IMR-90 (cell line): ENCODE measurements around the gene FMNL3. TPM values are rescaled to one million over a fixed set of nuclear protein-coding genes. Genes with fewer than 3 reads are reported as not detected.

Experiments
- ATAC-seq: fragments of 200-7000 bp; cut with Tn5 transposase; 2 replicates; pipeline ENCODE4 v1.9.1; 2020; ENCODE audit warnings: low read depth, mild to moderate bottlenecking, moderate library complexity
- BruUV-seq: library from RNA; stranded (reverse); fragments of 400-500 nt; replicated peaks from 2 replicates; lab custom pipeline; 2021; lab: Mats Ljungman, UMichigan
- CTCF ChIA-PET: fragments of 300-600 bp; formaldehyde crosslinking; extraction: SDS; loops from one replicate; lab custom pipeline; 2021; ENCODE audit warnings: antibody characterized with exemption; lab: Yijun Ruan, JAX
- POLR2A ChIA-PET: fragments of 300-600 bp; sonication (Branson Sonifier 250); formaldehyde crosslinking; loops from one replicate; lab custom pipeline; 2022; ENCODE audit warnings: antibody characterized with exemption; ENCODE audit not compliant: unreplicated experiment; lab: Charles Lee
- DNase-seq: peaks from one replicate; pipeline ENCODE4 v3.0.0; 2013
- H2AFZ ChIP-seq: replicated peaks from 2 replicates; pipeline ENCODE3; 2013; ENCODE audit warnings: low read length, mild to moderate bottlenecking; ENCODE audit not compliant: poor library complexity
- H2AK5ac ChIP-seq: 2 replicates; pipeline ENCODE4 v1.6.1; 2013; ENCODE audit warnings: low read depth, low read length, inconsistent platforms
- H2AK9ac ChIP-seq: replicated peaks from 2 replicates; pipeline ENCODE3; 2013; ENCODE audit warnings: mild to moderate bottlenecking, low read depth, low read length, moderate library complexity; ENCODE audit not compliant: poor library complexity
- H2BK120ac ChIP-seq: 2 replicates; pipeline ENCODE4 v1.6.1; 2013; ENCODE audit warnings: low read depth, low read length, inconsistent platforms
- H2BK15ac ChIP-seq: 3 replicates; pipeline ENCODE4 v1.6.1; 2013; ENCODE audit warnings: low read depth, low read length, inconsistent platforms
- H2BK20ac ChIP-seq: 2 replicates; pipeline ENCODE4 v1.6.1; 2013; ENCODE audit warnings: low read depth, mild to moderate bottlenecking, inconsistent platforms, low read length, moderate library complexity
- H2BK5ac ChIP-seq: 2 replicates; pipeline ENCODE4 v1.6.1; 2013; ENCODE audit warnings: mild to moderate bottlenecking, low read depth, low read length, inconsistent platforms; ENCODE audit not compliant: poor library complexity, severe bottlenecking
- H3K14ac ChIP-seq: replicated peaks from 2 replicates; pipeline ENCODE4 v1.6.1; 2013; ENCODE audit warnings: low read depth, low read length, inconsistent platforms
- H3K18ac ChIP-seq: 2 replicates; pipeline ENCODE4 v1.6.1; 2013; ENCODE audit warnings: low read depth, low read length, control low read depth
- H3K23ac ChIP-seq: 2 replicates; pipeline ENCODE4 v1.6.1; 2013; ENCODE audit warnings: low read depth, low read length, inconsistent platforms
- H3K27ac ChIP-seq: 2 replicates; pipeline ENCODE4 v1.5.1; 2013; ENCODE audit warnings: mild to moderate bottlenecking, control low read depth, low read length; ENCODE audit not compliant: insufficient read depth
- H3K27me3 ChIP-seq: 2 replicates; pipeline ENCODE4 v1.6.1; 2013; ENCODE audit warnings: low read length; ENCODE audit not compliant: control insufficient read depth, insufficient read depth
- H3K36me3 ChIP-seq: 2 replicates; pipeline ENCODE4 v1.6.1; 2013; ENCODE audit warnings: low read length, mixed read lengths; ENCODE audit not compliant: control insufficient read depth, insufficient read depth
- H3K4ac ChIP-seq: 2 replicates; pipeline ENCODE4 v1.6.1; 2013; ENCODE audit warnings: low read depth, low read length, inconsistent platforms
- H3K4me1 ChIP-seq: 2 replicates; pipeline ENCODE4 v1.6.1; 2013; ENCODE audit warnings: low read length, mixed read lengths; ENCODE audit not compliant: control insufficient read depth, insufficient read depth
- H3K4me2 ChIP-seq: 2 replicates; pipeline ENCODE4 v1.6.1; 2013; ENCODE audit warnings: low read depth, mild to moderate bottlenecking, control low read depth, low read length, moderate library complexity
- H3K4me3 ChIP-seq: 2 replicates; pipeline ENCODE4 v1.5.1; 2013; ENCODE audit warnings: low read depth, mild to moderate bottlenecking, control low read depth, low read length, moderate library complexity; ENCODE audit not compliant: insufficient read depth
- H3K56ac ChIP-seq: 2 replicates; pipeline ENCODE4 v1.6.1; 2013; ENCODE audit warnings: low read length, inconsistent platforms; ENCODE audit not compliant: insufficient read depth; ENCODE audit errors: extremely low read depth
- H3K79me1 ChIP-seq, 2 experiments: 2 replicates each; pipeline ENCODE4 v1.6.1; 2013; ENCODE audit warnings: low read length in 2 of 2, inconsistent platforms in 1 of 2, low read depth in 1 of 2
- H3K9ac ChIP-seq: 2 replicates; pipeline ENCODE4 v1.6.1; 2013; ENCODE audit warnings: low read depth, low read length, control low read depth
- H3K9me1 ChIP-seq: 2 replicates; pipeline ENCODE4 v1.6.1; 2013; ENCODE audit warnings: low read length, inconsistent platforms; ENCODE audit not compliant: insufficient read depth
- H3K9me3 ChIP-seq: 2 replicates; pipeline ENCODE4 v1.6.1; 2013; ENCODE audit warnings: low read length; ENCODE audit not compliant: control insufficient read depth, insufficient read depth
- H4K20me1 ChIP-seq: 2 replicates; pipeline ENCODE4 v1.6.1; 2013; ENCODE audit warnings: low read length, inconsistent platforms; ENCODE audit not compliant: insufficient read depth
- H4K5ac ChIP-seq: 2 replicates; pipeline ENCODE4 v1.6.1; 2013; ENCODE audit warnings: mild to moderate bottlenecking, low read depth, low read length, control low read depth
- H4K8ac ChIP-seq, 2 experiments: 2 replicates each; pipeline ENCODE4 v1.6.1; 2013; ENCODE audit warnings: low read depth in 2 of 2, low read length in 2 of 2, control low read depth in 1 of 2, inconsistent platforms in 1 of 2
- H4K91ac ChIP-seq: 2 replicates; pipeline ENCODE4 v1.6.1; 2013; ENCODE audit warnings: low read depth, low read length, inconsistent platforms; ENCODE audit not compliant: insufficient read depth
- CEBPB ChIP-seq: IDR thresholded peaks from 2 replicates; pipeline ENCODE4 v1.6.1; 2012; ENCODE audit warnings: low read depth, low read length, improper control_type of control experiment
- MAFK ChIP-seq: IDR thresholded peaks from 2 replicates; pipeline ENCODE4 v1.6.1; 2012; ENCODE audit warnings: low read depth, low read length, improper control_type of control experiment
- RFX5 ChIP-seq: IDR thresholded peaks from 2 replicates; pipeline ENCODE4 v1.8.0; 2012; ENCODE audit warnings: low read depth, mild to moderate bottlenecking, low read length, moderate library complexity
- WGBS, 2 experiments: methylation state at CpG; one replicate each; pipeline versions ENCODE4 v1.1.5 to v1.1.7; 2013; ENCODE audit warnings: missing lambda C conversion rate in 2 of 2; ENCODE audit not compliant: insufficient read length in 1 of 2; ENCODE audit errors: extremely low coverage in 2 of 2; 5-methylcytosine and 5-hydroxymethylcytosine counted together
- dilution Hi-C: fragments of 300-500 bp; cut with HindIII; formaldehyde crosslinking; loops from one replicate; pipeline ENCODE4 v1.14.3; 2018; ENCODE audit warnings: low sequenced_read_pairs; ENCODE audit not compliant: unreplicated experiment
- in situ Hi-C: fragments of 300-500 bp; cut with MboI; formaldehyde crosslinking; loops from 3 replicates; pipeline ENCODE4 v1.14.3; 2019; ENCODE audit warnings: low sequenced_read_pairs, inconsistent platforms, mixed read lengths
- intact Hi-C: fragments of 100-400 bp; cut with micrococcal nuclease; formaldehyde crosslinking; loops from 2 replicates; pipeline ENCODE4 v1.10.0; 2022
- polyA plus RNA-seq, 3 experiments: library from polyadenylated mRNA; depleted of rRNA; stranded (reverse); fragments of >200 nt; gene quantifications; 2 replicates each; pipeline ENCODE4 v1.2.3, GENCODE V29; 2012; ENCODE audit warnings: low replicate concordance in 1 of 3
- total RNA-seq: library from RNA; depleted of rRNA; stranded (reverse); fragments of >200 nt; gene quantifications from 2 replicates; pipeline ENCODE4 v1.2.3, GENCODE V29; 2012

The FMNL3 gene
- total and polyA plus RNA-seq, 2 of the 4 experiments (the other 2 are of a cell fraction): 16.3 to 36.4 TPM

DNA sequence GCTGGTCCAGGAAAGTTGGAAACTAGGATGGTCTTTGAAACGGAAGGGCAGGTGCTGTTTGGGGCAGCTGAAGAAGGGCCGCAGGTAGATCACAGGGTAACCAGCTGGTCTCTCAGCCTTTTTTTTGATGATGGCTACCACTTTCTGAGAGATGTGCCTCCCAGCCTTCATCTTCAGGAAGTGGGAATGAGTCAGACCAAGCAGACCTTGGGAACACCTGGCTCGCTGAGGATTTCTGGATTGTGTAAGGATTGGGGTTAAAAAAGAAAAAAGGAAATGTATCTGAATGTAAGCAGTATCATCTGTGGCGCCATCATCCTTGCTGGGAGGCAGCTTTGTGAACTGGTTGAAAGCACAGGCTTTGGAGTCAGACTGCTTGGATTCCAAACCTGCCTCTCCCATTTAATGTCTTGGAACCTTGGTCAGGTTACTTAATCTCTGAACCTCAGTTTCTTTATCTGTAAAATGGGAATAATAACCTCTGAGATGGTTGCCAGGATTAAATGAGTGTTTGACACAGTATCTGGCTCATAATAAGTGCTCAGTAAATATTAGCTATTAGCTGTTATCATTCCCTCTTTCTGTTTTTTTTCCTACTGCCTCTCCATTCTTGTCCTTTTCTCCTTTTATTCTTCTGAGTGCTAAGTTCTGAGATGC, 82.2 kb downstream of the FMNL3 start:
- no peak overlapping the region for H3K4me2 ChIP-seq
- ChIA-PET CTCF (interaction anchor here (0.7 to 1.6 kb wide), 3 partner anchors 38 to 294 kb away, joined by 3 to 7 read pairs (median 5); no protein-coding TSS in a partner anchor), POLR2A (no interaction called here)
- no peak overlapping the region for H2BK15ac ChIP-seq
- dilution Hi-C loops: no loop called here
- in situ Hi-C loops: no loop called here
- no peak overlapping the region for H2AK5ac ChIP-seq
- H2BK20ac ChIP-seq: no peak overlapping the region
- no peak overlapping the region for H2AFZ ChIP-seq
- no peak overlapping the region for H3K4me3 ChIP-seq
- 73% methylated on average over 2 of the region's 4 CpGs; no CpG with 5 or more reads in 1 of the 2 experiments for WGBS, 2 experiments
- no peaks in the 10 kb centered on the region for H3K27me3 ChIP-seq
- H2BK120ac ChIP-seq: no peak overlapping the region
- H3K4me1 ChIP-seq: peaks cover 11% of the 10 kb centered on the region
- H2AK9ac ChIP-seq: no peak overlapping the region
- no peak for TF ChIP-seq MAFK
- no peak for TF ChIP-seq RFX5
- TF ChIP-seq CEBPB: peak; percentile 19; the same call in 1 of the 2 replicates
- no TSS peak for BruUV-seq
- H2BK5ac ChIP-seq: no peak overlapping the region
- no peak overlapping the region for H3K4ac ChIP-seq
- H3K23ac ChIP-seq: no peak overlapping the region
- H3K27ac ChIP-seq: no peak overlapping the region
- ATAC-seq (no peak), DNase-seq (peak; percentile 72)
- H3K56ac ChIP-seq: no peak overlapping the region
- no peaks in the 10 kb centered on the region for H3K36me3 ChIP-seq
- peaks cover 3 to 13% of the 10 kb centered on the region in 2 experiments; a peak in 3 of 4 replicates for H3K79me1 ChIP-seq
- no peak overlapping the region for H3K18ac ChIP-seq
- intact Hi-C loops: no loop called here
- H4K91ac ChIP-seq: no peak overlapping the region
- H3K9ac ChIP-seq: no peak overlapping the region
- H3K9me1 ChIP-seq: 0 out of 2 replicates have a peak, but pooled peaks cover 3% of the 10 kb centered on the region
- H3K9me3 ChIP-seq: no peaks in the 10 kb centered on the region
- H4K20me1 ChIP-seq: no peaks in the 10 kb centered on the region
- no peak overlapping the region for H4K8ac ChIP-seq
- no peak overlapping the region for H3K14ac ChIP-seq
- no peak overlapping the region for H4K5ac ChIP-seq
